WTC11 (cell line): Measurements from ENCODE around the gene ACSM3. TPM values are rescaled to one million over a fixed set of nuclear protein-coding genes. Genes with fewer than 3 reads are reported as not detected.
"Not testable (repeated sequence)": the region's sequence is repeated elsewhere in the genome, so short reads cannot be mapped to it uniquely, and the experiment has no call there.

Source experiments
- ATAC-seq: fragments of 200-7000 bp; cut with Tn5 transposase; 2 replicates; pipeline ENCODE4 v1.10.0; 2021; ENCODE audit warnings: mild to moderate bottlenecking, moderate library complexity
- CTCF ChIA-PET: fragments of 300-600 bp; sonication (Branson Sonifier 250); formaldehyde crosslinking; loops from one replicate; lab custom pipeline; 2021; ENCODE audit warnings: antibody characterized with exemption; lab: Charles Lee
- POLR2A ChIA-PET: fragments of 350-600 bp; sonication (Branson Sonifier 250); formaldehyde crosslinking; loops from one replicate; lab custom pipeline; 2021; ENCODE audit warnings: antibody characterized with exemption; lab: Charles Lee
- DNase-seq: peaks from one replicate; pipeline ENCODE4 v3.0.0; 2021; ENCODE audit warnings: low spot score
- H3K27ac Mint-ChIP-seq: 2 replicates; pipeline ENCODE4 v1.8.0; 2021; ENCODE audit warnings: mixed read lengths
- H3K27me3 Mint-ChIP-seq: 2 replicates; pipeline ENCODE4 v1.8.0; 2021; ENCODE audit warnings: low read depth, mild to moderate bottlenecking, moderate library complexity, mixed read lengths
- H3K36me3 Mint-ChIP-seq: 2 replicates; pipeline ENCODE4 v1.8.0; 2021; ENCODE audit warnings: mixed read lengths
- H3K4me1 Mint-ChIP-seq: 2 replicates; pipeline ENCODE4 v1.8.0; 2022; ENCODE audit warnings: mixed read lengths
- H3K4me3 Mint-ChIP-seq: 2 replicates; pipeline ENCODE4 v1.8.0; 2021; ENCODE audit warnings: mild to moderate bottlenecking, moderate library complexity, mixed read lengths
- H3K9me3 Mint-ChIP-seq: 2 replicates; pipeline ENCODE4 v1.8.0; 2021; ENCODE audit warnings: mixed read lengths
- CREM ChIP-seq: sonication (generic); formaldehyde crosslinking; IDR thresholded peaks from 2 replicates; pipeline ENCODE4 v1.8.1; 2022; ENCODE audit warnings: mild to moderate bottlenecking, missing genetic modification reagents, moderate library complexity
- E2F4 ChIP-seq: sonication (generic); formaldehyde crosslinking; IDR thresholded peaks from 2 replicates; pipeline ENCODE4 v1.8.1; 2022; ENCODE audit warnings: low read depth, mild to moderate bottlenecking, moderate library complexity, missing genetic modification reagents, borderline replicate concordance
- FOXK1 ChIP-seq: sonication (generic); formaldehyde crosslinking; IDR thresholded peaks from 2 replicates; pipeline ENCODE4 v1.8.0; 2022; ENCODE audit warnings: mild to moderate bottlenecking, moderate library complexity, missing genetic modification reagents
- GABPB1 ChIP-seq: sonication (generic); formaldehyde crosslinking; IDR thresholded peaks from 2 replicates; pipeline ENCODE4 v1.8.1; 2023; ENCODE audit warnings: mild to moderate bottlenecking, missing genetic modification reagents
- GRHL2 ChIP-seq: fragments of 250-450 bp; sonication (Bioruptor Pico); IDR thresholded peaks from 2 replicates; pipeline ENCODE4 v1.8.0; 2022; ENCODE audit warnings: mild to moderate bottlenecking, moderate library complexity; ENCODE audit not compliant: insufficient replicate concordance, severe bottlenecking
- NR2C2 ChIP-seq: sonication (generic); formaldehyde crosslinking; IDR thresholded peaks from 2 replicates; pipeline ENCODE4 v1.8.0; 2022; ENCODE audit warnings: mild to moderate bottlenecking, missing genetic modification reagents
- OVOL2 ChIP-seq: fragments of 250-450 bp; sonication (Bioruptor Pico); IDR thresholded peaks from 2 replicates; pipeline ENCODE4 v1.9.0; 2021; ENCODE audit warnings: mild to moderate bottlenecking, borderline replicate concordance
- SMAD3 ChIP-seq: sonication (generic); formaldehyde crosslinking; IDR thresholded peaks from 2 replicates; pipeline ENCODE4 v1.8.0; 2022; ENCODE audit warnings: missing genetic modification reagents, mild to moderate bottlenecking, borderline replicate concordance
- SMAD4 ChIP-seq: sonication (generic); formaldehyde crosslinking; IDR thresholded peaks from 2 replicates; pipeline ENCODE4 v1.8.0; 2022; ENCODE audit warnings: mild to moderate bottlenecking, missing genetic modification reagents
- SP1 ChIP-seq: sonication (generic); formaldehyde crosslinking; conservative IDR thresholded peaks from 2 replicates; pipeline ENCODE4 v1.8.1; 2022; ENCODE audit warnings: missing genetic modification reagents
- STAT6 ChIP-seq: sonication (generic); formaldehyde crosslinking; conservative IDR thresholded peaks from 2 replicates; pipeline ENCODE4 v1.8.1; 2023; ENCODE audit warnings: mild to moderate bottlenecking, low read depth, missing genetic modification reagents, moderate library complexity
- TEAD1 ChIP-seq: sonication (generic); formaldehyde crosslinking; IDR thresholded peaks from 2 replicates; pipeline ENCODE4 v1.8.0; 2022; ENCODE audit warnings: mild to moderate bottlenecking, missing genetic modification reagents
- ZMAT4 ChIP-seq: fragments of 250-450 bp; sonication (Bioruptor Pico); IDR thresholded peaks from 2 replicates; pipeline ENCODE4 v1.9.0; 2021; ENCODE audit warnings: mild to moderate bottlenecking
- ZNF121 ChIP-seq: sonication (generic); formaldehyde crosslinking; IDR thresholded peaks from 2 replicates; pipeline ENCODE4 v1.8.0; 2023; ENCODE audit warnings: missing genetic modification reagents
- ZNF138 ChIP-seq: sonication (generic); formaldehyde crosslinking; conservative IDR thresholded peaks from 2 replicates; pipeline ENCODE4 v1.8.1; 2022; ENCODE audit warnings: mild to moderate bottlenecking, moderate library complexity, missing genetic modification reagents
- ZNF232 ChIP-seq: sonication (generic); formaldehyde crosslinking; IDR thresholded peaks from 2 replicates; pipeline ENCODE4 v1.8.0; 2022; ENCODE audit warnings: mild to moderate bottlenecking, missing genetic modification reagents
- total RNA-seq: library from RNA; stranded (reverse); gene quantifications from 3 replicates; pipeline ENCODE4 v1.2.3, GENCODE V29; 2021
- TF ChIP-seq, protein P1 (sequence below): fragments of 200-600 bp; IDR thresholded peaks from 2 replicates; pipeline ENCODE4 v1.8.0; 2022; ENCODE audit warnings: antibody characterized with exemption
- TF ChIP-seq, protein P2 (sequence below): sonication (generic); formaldehyde crosslinking; IDR thresholded peaks from 2 replicates; pipeline ENCODE4 v1.8.1; 2022; ENCODE audit warnings: low read depth, missing genetic modification reagents, borderline replicate concordance
- TF ChIP-seq, protein P3 (sequence below): sonication (generic); formaldehyde crosslinking; IDR thresholded peaks from 2 replicates; pipeline ENCODE4 v1.8.1; 2022; ENCODE audit warnings: mild to moderate bottlenecking, moderate library complexity, missing genetic modification reagents

The ACSM3 gene
- total RNA-seq, 1 experiment from 2014 or later, result 5.0 TPM

DNA sequence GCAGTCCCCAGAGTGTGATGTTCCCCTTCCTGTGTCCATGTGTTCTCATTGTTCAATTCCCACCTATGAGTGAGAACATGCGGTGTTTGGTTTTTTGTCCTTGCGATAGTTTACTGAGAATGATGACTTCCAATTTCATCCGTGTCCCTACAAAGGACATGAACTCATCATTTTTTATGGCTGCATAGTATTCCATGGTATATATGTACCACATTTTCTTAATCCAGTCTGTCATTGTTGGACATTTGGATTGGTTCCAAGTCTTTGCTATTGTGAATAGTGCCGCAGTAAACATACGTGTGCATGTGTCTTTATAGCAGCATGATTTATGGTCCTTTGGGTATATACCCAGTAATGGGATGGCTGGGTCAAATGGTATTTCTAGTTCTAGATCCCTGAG, 8.0 kb upstream of the ACSM3 start:
- H3K4me1 Mint-ChIP-seq, H3K9me3 Mint-ChIP-seq, H3K27ac Mint-ChIP-seq, DNase-seq, H3K27me3 Mint-ChIP-seq, POLR2A ChIA-PET, H3K36me3 Mint-ChIP-seq, ATAC-seq, H3K4me3 Mint-ChIP-seq: not testable (repeated sequence)
- CTCF ChIA-PET, result interaction anchor here (1.5 kb wide), 1 partner anchor 1172 kb away, joined by 3 read pairs; no protein-coding TSS in a partner anchor

GRCh38 chr16:20760346-20760745, 3.5 kb upstream of the ACSM3 start:
- H3K27ac Mint-ChIP-seq, result no peak overlapping the region
- DNase-seq, result no peak
- POLR2A ChIA-PET, result no interaction called here
- TF ChIP-seq GRHL2 (no peak), NR2C2 (no peak), TEAD1 (no peak)
- TF ChIP-seq, all 79 proteins: peak for 0
- peaks cover 25% of the 10 kb centered on the region for H3K9me3 Mint-ChIP-seq
- peaks cover 6% of the 10 kb centered on the region for H3K27me3 Mint-ChIP-seq
- ATAC-seq, result no peak
- peaks cover 18% of the 10 kb centered on the region for H3K4me1 Mint-ChIP-seq
- peaks cover 8% of the 10 kb centered on the region; the same call in 1 of the 2 replicates for H3K36me3 Mint-ChIP-seq
- no peak overlapping the region for H3K4me3 Mint-ChIP-seq
- CTCF ChIA-PET, result no interaction called here

DNA sequence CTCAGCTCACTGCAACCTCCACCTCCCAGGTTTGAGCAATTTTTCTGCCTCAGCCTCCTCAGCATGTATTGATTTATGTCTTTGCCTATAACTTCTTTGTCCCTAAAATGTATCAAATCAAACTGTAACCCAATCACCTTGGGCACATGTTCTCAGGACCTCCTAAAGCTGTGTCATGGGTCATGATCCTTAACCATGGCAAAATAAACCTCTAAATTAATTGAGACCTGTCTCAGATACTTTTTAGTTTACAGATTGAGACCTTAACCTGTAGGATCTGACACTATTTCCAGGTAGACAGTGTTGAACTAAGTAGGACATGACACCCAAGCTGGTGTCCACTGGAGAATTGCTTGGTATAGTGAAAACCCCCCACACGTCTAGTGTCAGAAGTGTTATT, 2.6 kb upstream of the ACSM3 start:
- ChIA-PET CTCF (no interaction called here), POLR2A (no interaction called here)
- TF ChIP-seq SP1 (CRISPR knock-in tag), result no peak
- TF ChIP-seq FOXK1 (CRISPR knock-in tag), result no peak
- no peak for TF ChIP-seq ZNF138 (CRISPR knock-in tag)
- no peak for TF ChIP-seq CREM
- TF ChIP-seq, protein P1, sequence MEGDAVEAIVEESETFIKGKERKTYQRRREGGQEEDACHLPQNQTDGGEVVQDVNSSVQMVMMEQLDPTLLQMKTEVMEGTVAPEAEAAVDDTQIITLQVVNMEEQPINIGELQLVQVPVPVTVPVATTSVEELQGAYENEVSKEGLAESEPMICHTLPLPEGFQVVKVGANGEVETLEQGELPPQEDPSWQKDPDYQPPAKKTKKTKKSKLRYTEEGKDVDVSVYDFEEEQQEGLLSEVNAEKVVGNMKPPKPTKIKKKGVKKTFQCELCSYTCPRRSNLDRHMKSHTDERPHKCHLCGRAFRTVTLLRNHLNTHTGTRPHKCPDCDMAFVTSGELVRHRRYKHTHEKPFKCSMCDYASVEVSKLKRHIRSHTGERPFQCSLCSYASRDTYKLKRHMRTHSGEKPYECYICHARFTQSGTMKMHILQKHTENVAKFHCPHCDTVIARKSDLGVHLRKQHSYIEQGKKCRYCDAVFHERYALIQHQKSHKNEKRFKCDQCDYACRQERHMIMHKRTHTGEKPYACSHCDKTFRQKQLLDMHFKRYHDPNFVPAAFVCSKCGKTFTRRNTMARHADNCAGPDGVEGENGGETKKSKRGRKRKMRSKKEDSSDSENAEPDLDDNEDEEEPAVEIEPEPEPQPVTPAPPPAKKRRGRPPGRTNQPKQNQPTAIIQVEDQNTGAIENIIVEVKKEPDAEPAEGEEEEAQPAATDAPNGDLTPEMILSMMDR, result no peak
- TF ChIP-seq SMAD4, result no peak
- TF ChIP-seq, protein P2, sequence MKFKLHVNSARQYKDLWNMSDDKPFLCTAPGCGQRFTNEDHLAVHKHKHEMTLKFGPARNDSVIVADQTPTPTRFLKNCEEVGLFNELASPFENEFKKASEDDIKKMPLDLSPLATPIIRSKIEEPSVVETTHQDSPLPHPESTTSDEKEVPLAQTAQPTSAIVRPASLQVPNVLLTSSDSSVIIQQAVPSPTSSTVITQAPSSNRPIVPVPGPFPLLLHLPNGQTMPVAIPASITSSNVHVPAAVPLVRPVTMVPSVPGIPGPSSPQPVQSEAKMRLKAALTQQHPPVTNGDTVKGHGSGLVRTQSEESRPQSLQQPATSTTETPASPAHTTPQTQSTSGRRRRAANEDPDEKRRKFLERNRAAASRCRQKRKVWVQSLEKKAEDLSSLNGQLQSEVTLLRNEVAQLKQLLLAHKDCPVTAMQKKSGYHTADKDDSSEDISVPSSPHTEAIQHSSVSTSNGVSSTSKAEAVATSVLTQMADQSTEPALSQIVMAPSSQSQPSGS (CRISPR knock-in tag), result no peak
- no peak for TF ChIP-seq ZNF232 (CRISPR knock-in tag)
- no peak for TF ChIP-seq ZMAT4
- no peak for TF ChIP-seq SMAD3 (CRISPR knock-in tag)
- no peak overlapping the region for H3K27ac Mint-ChIP-seq
- ATAC-seq (no peak), DNase-seq (no peak)
- peaks cover 6% of the 10 kb centered on the region for H3K27me3 Mint-ChIP-seq
- peaks cover 18% of the 10 kb centered on the region for H3K4me1 Mint-ChIP-seq
- peaks cover 8% of the 10 kb centered on the region; the same call in 1 of the 2 replicates for H3K36me3 Mint-ChIP-seq
- no peak overlapping the region for H3K4me3 Mint-ChIP-seq
- peaks cover 25% of the 10 kb centered on the region for H3K9me3 Mint-ChIP-seq

DNA sequence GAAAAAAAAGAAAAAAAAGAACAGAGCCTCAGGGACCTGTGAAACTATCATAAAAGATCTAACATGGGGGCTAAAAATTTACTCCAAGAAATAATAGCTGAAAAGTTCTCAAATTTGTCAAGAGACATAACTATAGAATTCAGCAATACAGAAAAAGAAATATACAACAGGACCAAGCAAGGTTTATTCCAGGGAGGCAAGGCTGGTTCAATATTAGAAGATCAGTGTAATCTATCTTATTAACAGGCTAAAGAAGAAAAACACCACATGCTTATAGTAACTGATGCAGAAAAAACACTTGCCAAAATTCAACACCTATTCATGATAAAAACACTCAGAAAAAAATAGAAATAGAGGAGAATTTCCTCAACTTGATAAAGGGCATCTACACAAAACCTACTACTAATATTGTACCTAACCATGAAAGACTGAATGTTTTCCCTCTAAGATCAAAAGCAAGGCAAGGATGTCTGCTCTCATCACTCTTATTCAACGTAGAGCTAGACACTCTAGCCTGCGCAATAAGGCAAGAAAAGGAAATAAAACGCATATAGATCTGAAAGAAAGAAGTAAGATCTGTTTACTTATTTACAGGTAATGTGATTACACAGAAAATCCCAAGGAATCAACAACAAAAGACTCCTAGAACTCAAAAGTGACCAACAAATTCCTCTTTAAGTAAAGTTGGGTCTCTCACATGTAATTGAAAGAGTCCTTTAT, 1.2 kb upstream of the ACSM3 start:
- Mint-ChIP-seq H3K4me1 (peaks cover 18% of the 10 kb centered on the region), H3K4me3 (peak overlapping the region; percentile 79; the same call in 1 of the 2 replicates), H3K36me3 (peaks cover 8% of the 10 kb centered on the region; the same call in 1 of the 2 replicates), H3K9me3 (peaks cover 25% of the 10 kb centered on the region), H3K27ac (no peak overlapping the region), H3K27me3 (peaks cover 6% of the 10 kb centered on the region)
- ATAC-seq (no peak), DNase-seq (no peak)
- POLR2A ChIA-PET, result no interaction called here
- CTCF ChIA-PET, result interaction anchor here (1.0 kb wide), 2 partner anchors 11 to 1161 kb away, joined by 3 to 4 read pairs; no protein-coding TSS in a partner anchor
- no peak for TF ChIP-seq ZNF121 (CRISPR knock-in tag)
- no peak for TF ChIP-seq GABPB1 (CRISPR knock-in tag)
- TF ChIP-seq, protein P3, sequence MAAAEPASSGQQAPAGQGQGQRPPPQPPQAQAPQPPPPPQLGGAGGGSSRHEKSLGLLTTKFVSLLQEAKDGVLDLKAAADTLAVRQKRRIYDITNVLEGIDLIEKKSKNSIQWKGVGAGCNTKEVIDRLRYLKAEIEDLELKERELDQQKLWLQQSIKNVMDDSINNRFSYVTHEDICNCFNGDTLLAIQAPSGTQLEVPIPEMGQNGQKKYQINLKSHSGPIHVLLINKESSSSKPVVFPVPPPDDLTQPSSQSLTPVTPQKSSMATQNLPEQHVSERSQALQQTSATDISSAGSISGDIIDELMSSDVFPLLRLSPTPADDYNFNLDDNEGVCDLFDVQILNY (CRISPR knock-in tag), result no peak
- TF ChIP-seq, protein P2 (CRISPR knock-in tag), result no peak
- no peak for TF ChIP-seq OVOL2
- no peak for TF ChIP-seq STAT6
- TF ChIP-seq E2F4, result no peak
